SU-DHL-6 (cell line): Measurements from ENCODE around the gene PRPSAP1.
"Not testable (repeated sequence)": the region's sequence is repeated elsewhere in the genome, so short reads cannot be mapped to it uniquely, and the experiment has no call there.

Experiments
- H2AFZ ChIP-seq: fragments of 200-600 bp; sonication (generic); 2 replicates; pipeline ENCODE4 v1.6.1; 2014; ENCODE audit warnings: low read depth, mild to moderate bottlenecking, moderate library complexity, mixed read lengths, antibody characterized with exemption, low read length; ENCODE audit not compliant: severe bottlenecking
- H3F3A ChIP-seq: fragments of 200-600 bp; shearing (Covaris generic); 2 replicates; pipeline ENCODE4 v1.6.0; 2016; ENCODE audit warnings: antibody characterized with exemption, mild to moderate bottlenecking; ENCODE audit not compliant: insufficient read depth
- H3K27ac ChIP-seq: fragments of 200-600 bp; sonication (generic); 2 replicates; pipeline ENCODE4 v1.5.1; 2016; ENCODE audit warnings: low read depth, mild to moderate bottlenecking, low read length, moderate library complexity, mixed read lengths
- H3K27me3 ChIP-seq: fragments of 200-600 bp; sonication (generic), shearing (Covaris generic); 2 replicates; pipeline ENCODE4 v1.6.0; 2014; ENCODE audit warnings: mild to moderate bottlenecking, low read length
- H3K36me3 ChIP-seq: fragments of 200-600 bp; sonication (generic); 2 replicates; pipeline ENCODE4 v1.6.1; 2014; ENCODE audit warnings: mild to moderate bottlenecking, low read length, mixed read lengths
- H3K4me2 ChIP-seq: fragments of 300-600, 200-600 bp; shearing (Covaris generic), sonication (generic); 2 replicates; pipeline ENCODE4 v1.6.0; 2014; ENCODE audit warnings: low read length, low read depth, mild to moderate bottlenecking; ENCODE audit not compliant: poor library complexity, severe bottlenecking
- H3K4me3 ChIP-seq: fragments of 200-600 bp; sonication (generic); 2 replicates; pipeline ENCODE4 v1.5.1; 2014; ENCODE audit warnings: antibody characterized with exemption, low read length, mild to moderate bottlenecking, mixed read lengths; ENCODE audit not compliant: insufficient read depth, poor library complexity, severe bottlenecking
- H3K79me2 ChIP-seq: fragments of 200-600 bp; sonication (generic); 2 replicates; pipeline ENCODE4 v1.6.1; 2014; ENCODE audit warnings: mild to moderate bottlenecking, low read length, moderate library complexity; ENCODE audit not compliant: insufficient read depth
- H3K9ac ChIP-seq: fragments of 200-600 bp; sonication (generic); 2 replicates; pipeline ENCODE4 v1.7.0; 2014; ENCODE audit warnings: mild to moderate bottlenecking, low read length
- H3K9me2 ChIP-seq: fragments of 200-600 bp; sonication (generic); replicated peaks from 2 replicates; pipeline ENCODE4 v1.6.1; 2014; ENCODE audit warnings: low read length; ENCODE audit not compliant: insufficient read depth
- H3K9me3 ChIP-seq: fragments of 200-600 bp; sonication (generic); 2 replicates; pipeline ENCODE4 v1.6.1; 2014; ENCODE audit warnings: low read length, mixed read lengths; ENCODE audit not compliant: insufficient read depth
- H4K20me1 ChIP-seq: fragments of 200-600 bp; sonication (generic); 2 replicates; pipeline ENCODE4 v1.6.1; 2014; ENCODE audit warnings: low read depth, mild to moderate bottlenecking, antibody characterized with exemption, low read length, moderate library complexity, mixed read lengths
- EZH2phosphoT487 ChIP-seq: fragments of 200-600 bp; sonication (generic), shearing (Covaris generic); conservative IDR thresholded peaks from 2 replicates; pipeline ENCODE4 v1.6.1; 2018; ENCODE audit warnings: mild to moderate bottlenecking, antibody characterized with exemption, low read length, moderate library complexity, mixed read lengths
- TF ChIP-seq, protein P1 (sequence below): fragments of 200-600 bp; sonication (generic); IDR thresholded peaks from one replicate; pipeline ENCODE4 v1.5.1; 2017; ENCODE audit warnings: antibody characterized with exemption, mild to moderate bottlenecking, low read length, moderate library complexity; ENCODE audit not compliant: insufficient read depth, poor library complexity, severe bottlenecking

The PRPSAP1 gene

GRCh38 chr17:76307299-76307965, 46.3 kb downstream of the PRPSAP1 start:
- TF ChIP-seq EZH2phosphoT487 = no peak
- TF ChIP-seq, protein P1, sequence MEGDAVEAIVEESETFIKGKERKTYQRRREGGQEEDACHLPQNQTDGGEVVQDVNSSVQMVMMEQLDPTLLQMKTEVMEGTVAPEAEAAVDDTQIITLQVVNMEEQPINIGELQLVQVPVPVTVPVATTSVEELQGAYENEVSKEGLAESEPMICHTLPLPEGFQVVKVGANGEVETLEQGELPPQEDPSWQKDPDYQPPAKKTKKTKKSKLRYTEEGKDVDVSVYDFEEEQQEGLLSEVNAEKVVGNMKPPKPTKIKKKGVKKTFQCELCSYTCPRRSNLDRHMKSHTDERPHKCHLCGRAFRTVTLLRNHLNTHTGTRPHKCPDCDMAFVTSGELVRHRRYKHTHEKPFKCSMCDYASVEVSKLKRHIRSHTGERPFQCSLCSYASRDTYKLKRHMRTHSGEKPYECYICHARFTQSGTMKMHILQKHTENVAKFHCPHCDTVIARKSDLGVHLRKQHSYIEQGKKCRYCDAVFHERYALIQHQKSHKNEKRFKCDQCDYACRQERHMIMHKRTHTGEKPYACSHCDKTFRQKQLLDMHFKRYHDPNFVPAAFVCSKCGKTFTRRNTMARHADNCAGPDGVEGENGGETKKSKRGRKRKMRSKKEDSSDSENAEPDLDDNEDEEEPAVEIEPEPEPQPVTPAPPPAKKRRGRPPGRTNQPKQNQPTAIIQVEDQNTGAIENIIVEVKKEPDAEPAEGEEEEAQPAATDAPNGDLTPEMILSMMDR = no peak
- no peak overlapping the region for H2AFZ ChIP-seq
- H3K9ac ChIP-seq = no peak overlapping the region
- H3K79me2 ChIP-seq = no peaks in the 10 kb centered on the region
- H3K4me2 ChIP-seq = no peak overlapping the region
- no peaks in the 10 kb centered on the region for H3K36me3 ChIP-seq
- H3K9me3 ChIP-seq = no peaks in the 10 kb centered on the region
- no peaks in the 10 kb centered on the region for H3K27me3 ChIP-seq
- no peak overlapping the region for H3K4me3 ChIP-seq
- no peaks in the 10 kb centered on the region for H3F3A ChIP-seq
- H4K20me1 ChIP-seq = no peaks in the 10 kb centered on the region
- H3K9me2 ChIP-seq = no peaks in the 10 kb centered on the region
- H3K27ac ChIP-seq = no peak overlapping the region

DNA sequence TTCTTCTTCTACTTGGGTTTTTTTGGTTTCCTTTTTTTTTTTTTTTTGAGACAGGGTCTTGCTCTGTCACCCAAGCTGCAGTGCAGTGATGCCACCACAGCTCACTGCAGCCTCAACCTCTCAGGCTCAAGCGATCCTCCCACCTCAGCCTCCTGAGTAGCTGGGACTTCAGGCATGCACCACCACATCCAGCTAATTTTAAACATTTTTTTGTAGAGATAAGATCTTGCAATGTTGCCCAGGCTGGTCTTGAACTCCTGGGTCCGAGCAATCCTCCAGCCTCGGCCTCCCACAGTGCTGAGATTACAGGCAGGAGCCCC, 48.6 kb downstream of the PRPSAP1 start:
- not testable (repeated sequence) for H3K4me3 ChIP-seq, H3K9ac ChIP-seq

GRCh38 chr17:76304226-76305134, 49.2 kb downstream of the PRPSAP1 start:
- H4K20me1 ChIP-seq = no peaks in the 10 kb centered on the region
- no peak overlapping the region for H3K9ac ChIP-seq
- no peaks in the 10 kb centered on the region for H3K9me2 ChIP-seq
- H2AFZ ChIP-seq = no peak overlapping the region
- TF ChIP-seq EZH2phosphoT487 = no peak
- TF ChIP-seq, protein P1 = no peak
- no peak overlapping the region for H3K4me2 ChIP-seq
- no peaks in the 10 kb centered on the region for H3K9me3 ChIP-seq
- H3K79me2 ChIP-seq = no peaks in the 10 kb centered on the region
- H3F3A ChIP-seq = no peaks in the 10 kb centered on the region
- H3K27me3 ChIP-seq = no peaks in the 10 kb centered on the region
- no peak overlapping the region for H3K27ac ChIP-seq
- H3K36me3 ChIP-seq = no peaks in the 10 kb centered on the region
- no peak overlapping the region for H3K4me3 ChIP-seq

More for the DNA sequence above, 48.6 kb downstream of the PRPSAP1 start:
- H3K9me3 ChIP-seq, H3K4me2 ChIP-seq, H3K79me2 ChIP-seq, H3K27me3 ChIP-seq, H3K27ac ChIP-seq, H3K36me3 ChIP-seq, H2AFZ ChIP-seq, H3F3A ChIP-seq, H3K9me2 ChIP-seq, H4K20me1 ChIP-seq: not testable (repeated sequence)

- Histone ChIP-seq H3K79me2 (no peaks in the 10 kb centered on the region), H3F3A (no peaks in the 10 kb centered on the region), H2AFZ (no peak overlapping the region), H3K9me3 (no peaks in the 10 kb centered on the region), H3K27me3 (no peaks in the 10 kb centered on the region), H3K4me2 (no peak overlapping the region), H3K27ac (no peak overlapping the region), H3K36me3 (no peaks in the 10 kb centered on the region), H3K9ac (no peak overlapping the region), H3K4me3 (no peak overlapping the region), H4K20me1 (no peaks in the 10 kb centered on the region), H3K9me2 (no peaks in the 10 kb centered on the region)
- TF ChIP-seq, protein P1 = no peak
- no peak for TF ChIP-seq EZH2phosphoT487
These were observed 56.3 kb downstream of the PRPSAP1 start for GRCh38 chr17:76297436-76297835.
